ENCODE data around the gene LRP3.
"Not testable (repeated sequence)": the region's sequence is repeated elsewhere in the genome, so short reads cannot be mapped to it uniquely, and the experiment has no call there.

The LRP3 gene

DNA sequence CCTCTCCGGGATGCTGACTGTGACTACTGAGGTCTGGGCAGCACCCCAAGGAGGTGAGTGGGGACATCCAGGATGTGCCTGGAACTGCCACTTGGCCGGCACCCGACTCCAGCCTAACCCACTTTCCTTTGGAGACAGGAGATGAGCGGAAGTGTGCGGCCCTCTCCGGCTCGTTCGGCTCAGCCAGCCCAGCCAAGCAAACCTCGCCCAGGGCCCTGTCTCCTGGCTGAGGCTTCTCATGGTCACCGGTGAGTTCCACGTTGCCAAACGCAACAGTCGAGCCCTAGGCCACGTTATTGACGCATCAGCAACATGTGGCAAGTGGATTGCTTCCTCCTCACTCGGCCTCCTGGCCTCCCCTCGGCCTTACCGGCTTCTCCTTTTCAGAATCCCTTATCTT, 26.0 kb downstream of the LRP3 start:
- no peak for TF ChIP-seq CTCF (IDR thresholded peaks at IDR 0.05; ENCODE audit: insufficient read depth, low read depth, low read length, missing control alignments)
- H3K4me3 ChIP-seq (ENCODE audit: low read depth, low read length) = no peak overlapping the region
- DNase-seq (ENCODE audit: low read depth) = no peak

- no peak for TF ChIP-seq CTCF (IDR thresholded peaks at IDR 0.05; ENCODE audit: insufficient read depth, low read depth, low read length, missing control alignments)
- DNase-seq (ENCODE audit: low read depth) = no peak
Observed at GRCh38 chr19:33220735-33221134, 26.6 kb downstream of the LRP3 start.

GRCh38 chr19:33221638-33222037, 27.5 kb downstream of the LRP3 start:
- no peak overlapping the region for H3K4me3 ChIP-seq (ENCODE audit: low read depth, low read length)
- TF ChIP-seq CTCF (IDR thresholded peaks at IDR 0.05; ENCODE audit: insufficient read depth, low read depth, low read length, missing control alignments) = no peak
- no peak for DNase-seq (ENCODE audit: low read depth)

More at GRCh38 chr19:33220735-33221134, 26.6 kb downstream of the LRP3 start:
- H3K4me3 ChIP-seq (ENCODE audit: low read depth, low read length) = no peak overlapping the region

- H3K4me3 ChIP-seq (ENCODE audit: low read depth, low read length); DNase-seq (ENCODE audit: low read depth): not testable (repeated sequence)
Observed at GRCh38 chr19:33222255-33222654, 28.1 kb downstream of the LRP3 start.

- TF ChIP-seq CTCF (IDR thresholded peaks at IDR 0.05; ENCODE audit: insufficient read depth, low read depth, low read length, missing control alignments) = no peak
- no peak for DNase-seq (ENCODE audit: low read depth)
- no peak overlapping the region for H3K4me3 ChIP-seq (ENCODE audit: low read depth, low read length)
Observed at GRCh38 chr19:33224694-33225457, 30.7 kb downstream of the LRP3 start.

DNA sequence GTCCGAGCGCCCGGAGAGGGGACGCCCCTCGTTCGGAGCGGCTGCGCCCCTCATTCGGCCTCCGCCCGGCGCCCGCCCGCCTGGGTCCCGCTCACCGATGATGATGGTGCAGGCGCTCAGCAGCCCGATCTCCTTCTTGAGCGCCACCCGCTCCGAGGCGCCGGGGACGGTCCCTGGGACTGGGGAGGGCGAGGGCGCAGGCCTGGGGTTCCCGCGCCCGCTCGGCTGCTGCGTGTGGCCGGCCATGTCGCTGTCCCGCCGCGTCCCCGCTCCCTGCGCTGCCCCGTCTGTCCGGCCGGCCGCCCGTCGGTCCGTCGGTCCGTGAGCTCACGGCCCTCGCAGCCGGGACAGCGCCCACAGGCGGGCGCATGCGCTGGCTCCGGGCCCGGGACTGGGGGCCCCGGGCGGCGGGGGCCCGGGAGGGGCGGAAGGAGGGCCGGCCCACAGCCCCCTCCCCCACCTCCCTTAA, 31.4 kb downstream of the LRP3 start, which contains the start of gene SLC7A10:
Gene SLC7A10 (minus strand): TSS at position 393 of the 469 bp plus-strand sequence. CDS start 147 bp downstream, at position 246.
- no peak for DNase-seq (ENCODE audit: low read depth)
- H3K4me3 ChIP-seq (ENCODE audit: low read depth, low read length) = no peak within 1 kb of the TSS

More for the DNA sequence above, 31.4 kb downstream of the LRP3 start, which contains the start of gene SLC7A10:
- no peak for TF ChIP-seq CTCF (IDR thresholded peaks at IDR 0.05; ENCODE audit: insufficient read depth, low read depth, low read length, missing control alignments)
